IPS-18c (cell line): ENCODE results near the gene OR2Y1.
"Not testable (repeated sequence)": the region's sequence is repeated elsewhere in the genome, so short reads cannot be mapped to it uniquely, and the experiment has no call there.

Experiments
- H3K4me3 ChIP-seq: 2 replicates; pipeline ENCODE4 v1.7.0; 2013; ENCODE audit warnings: low read depth, mild to moderate bottlenecking, low read length, moderate library complexity; ENCODE audit not compliant: insufficient read depth
- H3K9me3 ChIP-seq: one replicate; pipeline ENCODE4 v1.6.1; 2013; ENCODE audit warnings: mild to moderate bottlenecking, low read length, moderate library complexity; ENCODE audit not compliant: control insufficient read depth, insufficient read depth

The OR2Y1 gene

DNA sequence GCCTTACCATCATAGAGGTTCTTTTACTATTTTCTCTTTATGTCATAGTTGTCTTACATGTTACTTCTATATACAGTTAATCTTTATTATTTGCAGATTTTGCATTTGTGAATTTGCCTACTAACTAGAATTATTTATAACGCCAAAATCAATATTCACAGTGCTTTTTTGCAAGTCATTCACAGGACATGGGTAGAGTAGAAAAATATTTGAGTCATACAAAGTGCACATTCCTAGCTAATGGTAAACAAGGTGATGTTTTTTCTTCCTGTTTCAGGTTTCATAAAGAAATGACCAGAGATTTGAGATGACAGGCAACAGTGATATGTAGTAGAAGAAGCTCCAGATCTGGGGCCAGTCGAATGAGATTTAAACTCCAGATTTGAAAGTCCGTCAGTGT, 30.0 kb upstream of the OR2Y1 start:
- no peak overlapping the region for H3K4me3 ChIP-seq
- H3K9me3 ChIP-seq = no peaks in the 10 kb centered on the region

DNA sequence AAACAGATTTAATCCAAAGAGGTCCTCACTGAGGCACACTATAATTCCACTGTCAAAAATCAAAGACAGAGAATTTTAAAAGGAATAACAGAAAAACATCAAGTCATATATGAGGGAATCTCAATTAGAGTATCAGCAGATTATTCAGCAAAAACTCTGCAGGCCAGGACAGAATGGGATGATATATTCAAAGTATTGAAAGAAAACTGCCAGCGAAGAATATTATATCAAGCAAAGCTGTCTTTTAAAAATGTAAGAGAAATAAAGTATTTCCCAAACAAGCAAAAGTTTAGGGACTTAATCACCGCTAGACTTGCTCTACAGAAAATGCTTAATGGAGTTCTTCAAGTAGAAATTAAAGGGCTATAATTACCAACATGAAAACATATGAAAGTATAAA, 15.7 kb upstream of the OR2Y1 start:
- Histone ChIP-seq H3K4me3 (no peak overlapping the region), H3K9me3 (peaks cover 2% of the 10 kb centered on the region)

DNA sequence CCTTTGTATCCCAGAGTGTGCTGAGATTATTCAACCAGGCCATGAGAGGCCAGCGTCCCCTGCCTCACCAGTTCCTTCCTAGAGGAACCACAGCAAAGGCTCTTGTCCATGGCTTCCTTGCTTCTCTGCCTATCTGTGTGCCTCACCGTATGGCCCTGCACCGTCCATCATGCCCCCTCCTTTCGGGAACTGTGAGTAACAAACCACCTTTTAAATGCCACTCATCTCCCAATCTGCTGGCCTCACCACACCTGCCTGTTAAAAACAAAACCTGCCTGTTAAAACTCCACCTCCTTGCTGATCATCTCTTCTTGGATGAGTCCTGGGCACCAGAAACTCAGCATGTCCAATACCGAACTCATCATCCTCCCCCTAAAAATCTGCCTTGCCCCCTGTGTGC, 4.4 kb upstream of the OR2Y1 start:
- H3K9me3 ChIP-seq = no peaks in the 10 kb centered on the region

GRCh38 chr5:180742727-180743126, 2.9 kb upstream of the OR2Y1 start:
- no peak overlapping the region for H3K4me3 ChIP-seq
- no peaks in the 10 kb centered on the region for H3K9me3 ChIP-seq

More for the DNA sequence above, 4.4 kb upstream of the OR2Y1 start:
- no peak overlapping the region for H3K4me3 ChIP-seq

DNA sequence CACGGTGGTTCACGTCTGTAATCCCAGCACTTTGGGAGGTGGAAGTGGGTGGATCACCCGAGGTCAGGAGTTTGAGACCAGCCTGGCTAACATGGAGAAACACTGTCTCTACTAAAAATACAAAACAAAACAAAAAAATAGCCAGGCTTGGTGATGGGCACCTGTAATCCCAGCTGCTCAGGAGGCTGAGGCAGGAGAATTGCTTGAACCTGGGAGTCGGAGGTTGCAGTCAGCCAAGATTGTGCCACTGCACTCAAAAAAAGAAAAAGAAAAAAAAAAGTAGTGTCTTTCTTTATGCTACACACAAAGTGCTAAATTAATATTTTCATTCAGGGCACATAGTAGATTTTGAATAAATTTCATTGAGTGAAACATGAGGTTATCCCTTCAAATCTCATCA, 1.1 kb upstream of the OR2Y1 start:
- H3K4me3 ChIP-seq, H3K9me3 ChIP-seq: not testable (repeated sequence)

DNA sequence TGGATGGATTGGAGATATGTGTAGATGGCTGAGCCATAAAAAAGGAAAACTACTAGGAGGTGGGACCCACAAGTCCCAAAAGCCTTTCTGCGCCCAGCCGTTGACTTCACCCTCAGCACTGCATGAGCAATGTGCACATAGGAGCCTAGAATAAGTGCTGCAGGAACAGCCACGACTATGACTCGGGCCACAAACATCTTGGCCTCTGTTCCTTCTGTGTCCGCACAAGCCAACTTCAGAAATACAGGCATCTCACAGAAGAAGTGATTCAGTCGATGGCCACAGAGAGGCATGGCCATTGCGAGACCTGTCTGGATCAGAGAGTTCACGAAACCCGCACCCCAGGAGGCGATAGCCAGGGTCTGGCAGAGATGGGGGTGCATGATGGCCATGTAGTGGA, 587 bp downstream of the OR2Y1 start:
- Histone ChIP-seq H3K9me3 (no peaks in the 10 kb centered on the region), H3K4me3 (no peak overlapping the region)

GRCh38 chr5:180736536-180736935, 3.3 kb downstream of the OR2Y1 start:
- no peaks in the 10 kb centered on the region for H3K9me3 ChIP-seq

DNA sequence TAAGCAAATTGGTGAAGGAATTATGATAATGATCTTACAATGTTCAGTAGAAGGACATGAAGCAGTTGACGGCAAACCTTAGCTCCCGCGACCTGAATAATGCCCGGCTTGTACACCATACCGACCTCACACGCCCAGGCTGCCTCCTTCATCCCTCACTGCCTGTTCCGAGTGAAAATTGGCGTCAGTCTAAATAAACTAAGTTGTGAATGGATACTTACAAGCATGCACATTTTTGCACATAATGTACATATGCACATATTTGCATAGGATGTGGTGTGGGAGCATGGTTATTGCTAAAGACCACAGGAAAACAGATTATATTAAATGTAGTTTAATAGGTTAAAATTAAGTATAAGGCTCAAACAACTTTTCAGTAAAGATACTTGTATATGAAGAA, 14.9 kb downstream of the OR2Y1 start:
- Histone ChIP-seq H3K9me3 (peaks cover 2% of the 10 kb centered on the region), H3K4me3 (no peak overlapping the region)

More at GRCh38 chr5:180736536-180736935, 3.3 kb downstream of the OR2Y1 start:
- no peak overlapping the region for H3K4me3 ChIP-seq

GRCh38 chr5:180723936-180724335, 15.9 kb downstream of the OR2Y1 start:
- Histone ChIP-seq H3K4me3 (no peak overlapping the region), H3K9me3 (peaks cover 2% of the 10 kb centered on the region)

- no peak overlapping the region for H3K4me3 ChIP-seq
- peaks cover 2% of the 10 kb centered on the region for H3K9me3 ChIP-seq
Observed at GRCh38 chr5:180720486-180720885, 19.4 kb downstream of the OR2Y1 start.

DNA sequence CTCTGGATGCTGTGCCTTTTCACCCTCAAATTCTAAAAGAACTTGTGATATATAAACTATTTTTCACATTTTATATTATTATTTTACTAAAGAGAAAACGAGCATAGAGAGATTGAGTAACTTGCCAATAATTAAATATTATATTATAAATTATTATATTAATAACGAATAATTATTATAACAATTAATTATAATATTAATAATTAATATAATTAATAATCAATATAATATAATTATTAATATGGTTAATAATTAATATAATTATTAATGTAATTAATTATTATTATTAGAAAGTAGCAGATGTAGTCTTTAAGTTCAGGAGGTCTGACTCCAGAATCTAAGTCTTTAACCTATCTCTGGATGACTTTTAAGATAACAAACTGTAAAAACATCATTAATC, 20.1 kb downstream of the OR2Y1 start:
- Histone ChIP-seq H3K9me3 (peaks cover 2% of the 10 kb centered on the region), H3K4me3 (no peak overlapping the region)

GRCh38 chr5:180718810-180719453, 20.9 kb downstream of the OR2Y1 start:
- no peaks in the 10 kb centered on the region for H3K9me3 ChIP-seq

GRCh38 chr5:180717989-180718388, 21.9 kb downstream of the OR2Y1 start:
- Histone ChIP-seq H3K4me3 (no peak overlapping the region), H3K9me3 (no peaks in the 10 kb centered on the region)

More at GRCh38 chr5:180718810-180719453, 20.9 kb downstream of the OR2Y1 start:
- no peak overlapping the region for H3K4me3 ChIP-seq

- Histone ChIP-seq H3K9me3 (no peaks in the 10 kb centered on the region), H3K4me3 (no peak overlapping the region)
Observed at GRCh38 chr5:180704362-180704761, 35.5 kb downstream of the OR2Y1 start.

GRCh38 chr5:180703912-180704311, 35.9 kb downstream of the OR2Y1 start:
- peaks cover 2% of the 10 kb centered on the region for H3K9me3 ChIP-seq
- no peak overlapping the region for H3K4me3 ChIP-seq

DNA sequence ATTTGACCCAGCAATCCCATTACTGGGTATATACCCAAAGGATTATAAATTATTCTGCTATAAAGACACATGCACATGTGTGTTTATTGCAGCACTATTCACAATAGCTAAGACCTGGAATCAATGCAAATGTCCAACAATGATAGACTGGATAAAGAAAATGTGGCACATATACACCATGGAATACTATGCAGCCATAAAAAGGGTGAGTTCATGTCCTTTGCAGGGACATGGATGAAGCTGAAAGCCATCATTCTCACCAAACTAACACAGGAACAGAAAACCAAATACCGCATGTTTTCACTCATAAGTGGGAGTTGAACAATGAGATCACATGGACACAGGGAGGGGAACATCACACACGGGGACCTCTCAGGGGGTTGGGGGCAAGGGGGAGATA, 36.5 kb downstream of the OR2Y1 start:
- not testable (repeated sequence) for H3K4me3 ChIP-seq, H3K9me3 ChIP-seq

DNA sequence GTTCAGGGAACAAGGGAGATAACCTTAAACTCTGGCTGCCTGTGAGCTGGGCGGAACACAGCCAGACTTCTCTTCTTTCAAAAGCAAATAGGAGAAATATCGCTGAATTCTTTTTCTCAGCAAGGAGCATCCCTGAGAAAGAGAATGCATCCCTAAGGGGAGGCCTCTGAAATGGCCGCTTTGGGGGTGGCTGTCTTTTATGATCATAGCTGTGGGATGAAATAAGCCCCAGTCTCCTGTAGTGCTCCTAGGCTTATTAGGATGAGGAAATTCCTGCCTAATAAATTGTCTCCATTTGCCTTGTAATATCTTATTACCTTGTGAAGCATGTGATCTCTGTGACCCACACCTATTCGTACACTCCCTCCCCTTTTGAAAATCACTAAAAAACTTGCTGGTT, 39.4 kb downstream of the OR2Y1 start:
- not testable (repeated sequence) for H3K4me3 ChIP-seq, H3K9me3 ChIP-seq

DNA sequence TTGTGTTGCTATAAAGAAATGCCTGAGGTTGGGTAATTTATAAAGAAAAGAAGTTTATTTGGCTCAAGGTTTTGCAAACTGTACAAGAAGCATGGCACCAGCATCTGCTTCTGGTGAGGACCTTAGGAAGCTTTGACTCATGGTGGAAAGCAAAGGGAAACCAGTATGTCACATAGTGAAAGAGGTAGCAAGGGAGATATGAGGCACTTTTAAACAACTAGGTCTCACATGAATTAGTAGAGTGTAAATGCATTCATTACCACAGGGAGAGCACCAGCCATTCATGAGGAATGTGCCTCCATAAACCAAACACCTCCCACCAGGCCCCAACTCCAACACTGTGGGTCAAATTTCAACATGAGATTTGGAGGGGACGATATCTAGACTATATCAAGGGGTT, 40.8 kb downstream of the OR2Y1 start:
- peaks cover 2% of the 10 kb centered on the region for H3K9me3 ChIP-seq
- H3K4me3 ChIP-seq = no peak overlapping the region

DNA sequence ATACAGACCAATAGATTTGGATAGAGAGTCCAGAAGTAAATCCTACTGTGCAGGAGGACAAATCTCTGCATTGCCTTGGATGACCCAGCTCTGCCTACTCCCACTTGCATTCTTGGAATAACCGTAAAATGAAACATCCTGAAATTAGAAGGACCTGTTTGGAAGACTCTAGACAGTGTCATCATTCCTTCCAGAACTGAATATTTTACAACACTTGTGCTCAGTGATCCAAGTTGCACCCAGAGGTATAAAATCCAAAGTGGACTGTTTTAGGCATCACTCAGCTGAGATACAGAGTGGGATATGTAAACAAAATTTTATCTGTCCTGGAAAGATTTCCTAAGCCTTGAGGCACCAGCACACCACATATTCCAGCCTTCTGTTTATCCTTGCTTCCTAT, 43.7 kb downstream of the OR2Y1 start:
- H3K4me3 ChIP-seq = no peak overlapping the region
- peaks cover 2% of the 10 kb centered on the region for H3K9me3 ChIP-seq
